Hematopoietic multipotent progenitor cell treated with erythropoietin and hydrocortisone succinate and interleukin-3 and kit ligand, for 8 days (in vitro differentiated cells): Measurements from ENCODE around the gene G6PC2.
"Not testable (repeated sequence)": the region's sequence is repeated elsewhere in the genome, so short reads cannot be mapped to it uniquely, and the experiment has no call there.

Source experiments
- DNase-seq: peaks from one replicate; pipeline ENCODE4 v3.0.0-alpha.2; 2015

The G6PC2 gene

DNA sequence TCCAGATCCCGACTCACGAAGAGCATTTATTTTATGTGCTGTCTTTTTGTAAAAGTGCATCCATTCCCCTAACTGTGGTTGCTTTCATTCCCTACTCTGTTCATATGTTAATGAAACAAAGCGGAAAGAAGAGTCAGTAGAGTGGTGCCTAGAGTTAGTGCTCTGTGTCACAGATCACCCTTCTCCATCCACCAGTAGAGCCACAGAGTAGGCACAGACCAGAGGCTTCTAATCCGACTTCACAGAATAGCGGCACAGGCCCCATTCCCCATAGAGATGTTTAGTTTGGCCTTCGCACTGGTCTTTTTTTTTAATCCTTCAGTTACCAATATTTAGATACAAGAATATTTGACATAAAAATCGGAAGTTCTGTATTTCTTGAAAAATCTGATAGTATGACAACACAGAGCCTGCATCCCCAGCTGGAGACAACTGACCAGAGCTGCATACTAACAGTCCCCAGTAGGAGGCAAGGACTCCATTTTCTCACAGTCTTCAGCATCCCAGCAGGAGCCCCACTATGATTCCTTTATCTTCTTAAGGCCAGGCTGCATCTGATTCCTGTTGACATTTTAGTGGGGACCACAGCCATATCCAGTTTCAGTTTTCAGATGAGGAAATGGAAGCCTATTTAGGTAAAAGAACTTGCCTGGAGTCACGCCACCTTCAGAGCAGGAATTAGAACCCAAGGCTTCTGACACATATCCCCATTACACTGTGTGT lies 7.0 kb downstream of the G6PC2 start:
- no peak for DNase-seq

DNA sequence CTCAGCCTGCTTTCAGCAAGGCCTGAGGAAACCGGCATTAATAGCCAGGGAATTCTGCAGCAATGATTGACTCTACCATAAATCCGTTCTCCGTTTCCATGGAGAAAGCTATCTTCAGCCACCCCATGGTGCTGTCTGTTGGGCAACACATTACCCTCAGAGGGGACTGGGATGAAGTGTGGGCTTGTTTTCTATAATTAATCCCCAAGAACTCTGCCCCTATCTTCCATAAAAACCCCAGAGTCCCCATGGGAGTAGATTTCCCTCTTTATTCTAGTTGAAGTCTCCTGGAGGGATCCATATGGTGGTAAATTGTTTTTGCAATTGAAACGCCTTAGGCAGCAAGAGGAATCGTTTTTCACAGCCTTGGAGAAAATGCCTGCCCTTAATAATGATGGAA lies 9.2 kb downstream of the G6PC2 start:
- no peak for DNase-seq

DNA sequence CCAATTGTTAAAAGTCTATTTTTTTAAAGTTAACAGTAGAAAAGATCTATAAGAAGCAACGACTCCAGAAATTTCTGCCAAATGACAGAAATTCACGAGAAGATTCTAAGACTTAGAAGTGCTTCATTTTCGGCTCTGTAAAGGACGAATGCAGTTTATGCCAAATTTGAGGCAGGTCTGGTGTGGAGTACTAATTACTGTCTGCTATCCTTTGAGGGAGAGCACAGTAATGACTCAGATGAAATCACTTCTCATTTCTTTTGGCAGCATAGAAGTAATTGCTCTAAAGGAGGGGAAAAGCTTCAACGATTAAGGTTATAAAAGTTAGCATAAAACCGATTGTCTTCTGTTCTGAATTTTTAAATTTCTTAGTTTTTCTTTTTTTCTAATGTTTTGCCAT lies 11.4 kb downstream of the G6PC2 start:
- no peak for DNase-seq

DNA sequence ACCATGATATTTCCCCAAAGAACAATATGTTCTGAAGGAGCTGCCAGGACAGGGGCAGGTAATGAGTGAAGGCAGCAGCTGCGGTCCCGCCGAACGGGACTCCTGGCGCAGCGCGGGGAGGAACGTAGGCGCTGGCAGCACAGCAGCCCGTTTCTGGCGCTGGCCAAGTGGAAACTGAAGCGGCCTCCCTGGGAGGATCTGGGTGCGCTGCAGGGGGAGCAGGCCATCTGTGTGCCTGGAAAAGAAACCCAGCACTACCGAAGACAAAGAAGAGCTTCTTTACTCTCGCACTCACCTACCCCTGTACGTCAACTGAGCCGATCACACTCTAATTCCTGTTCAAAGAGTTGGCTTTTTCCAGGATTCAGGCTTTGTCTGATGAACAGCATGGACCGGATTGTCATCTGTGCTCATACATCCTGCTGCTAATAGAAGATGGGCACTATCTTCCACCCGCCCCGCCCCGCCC lies 11.8 kb downstream of the G6PC2 start:
- DNase-seq: no peak

DNA sequence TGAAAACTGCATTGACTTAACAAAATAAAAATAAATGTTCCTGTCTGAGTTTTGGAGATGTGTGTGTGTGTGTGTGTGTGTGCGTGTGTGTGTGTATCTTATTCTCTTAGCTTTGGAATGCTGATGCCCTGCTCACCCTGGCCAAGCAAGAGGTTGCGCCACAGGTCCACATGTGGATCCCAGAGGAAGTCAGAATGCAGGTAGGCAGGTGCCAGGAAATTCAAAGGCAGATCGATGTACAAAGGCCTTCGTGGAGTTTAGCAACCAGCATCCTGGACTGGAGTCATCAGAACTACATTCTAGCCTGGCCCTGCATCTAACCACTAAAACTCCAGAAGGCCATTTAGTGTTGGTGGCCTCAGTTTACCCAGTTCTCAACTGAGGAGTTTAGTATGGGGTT lies 12.4 kb downstream of the G6PC2 start:
- DNase-seq: no peak

DNA sequence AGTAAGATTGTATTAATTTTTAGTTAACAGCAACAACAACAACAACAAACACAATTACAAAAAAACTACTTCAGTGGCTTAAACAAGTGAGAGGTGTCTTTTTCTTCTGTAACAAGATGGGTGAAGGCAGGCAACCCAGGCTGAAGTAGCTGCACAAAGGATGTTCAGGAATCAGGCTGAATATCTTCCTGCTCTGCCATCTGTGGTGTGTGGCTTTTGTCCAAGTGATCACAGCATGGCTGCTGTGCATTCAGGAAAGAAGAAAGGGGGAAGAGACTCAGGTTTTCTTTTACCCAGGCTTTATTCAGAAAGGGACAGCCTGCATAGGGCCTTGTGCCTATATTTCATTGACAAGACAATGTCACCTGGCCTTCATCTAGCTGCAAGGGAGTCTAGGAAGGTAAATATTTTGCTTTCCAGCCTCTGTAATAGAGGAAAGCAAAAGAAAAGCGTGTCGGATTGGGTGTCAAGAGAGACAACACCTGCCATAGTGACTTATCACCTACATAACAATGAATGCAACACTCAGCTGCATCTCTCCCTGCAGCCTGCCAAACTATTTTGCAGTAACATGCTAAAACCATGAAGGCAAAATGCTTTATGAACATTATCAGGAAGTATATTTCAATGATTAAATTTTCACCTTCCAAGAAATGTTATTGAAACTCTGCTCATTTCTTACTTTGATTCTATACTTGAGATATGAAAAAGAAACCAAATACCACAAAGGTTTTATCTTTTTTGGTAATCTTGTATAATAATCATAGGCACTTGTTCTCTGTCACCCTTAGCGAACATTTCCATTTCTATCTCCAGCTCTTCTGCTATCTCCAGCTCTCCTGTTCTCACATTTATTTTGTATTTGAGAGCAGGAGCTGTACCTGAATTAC lies 14.6 kb downstream of the G6PC2 start:
- DNase-seq: no peak

DNA sequence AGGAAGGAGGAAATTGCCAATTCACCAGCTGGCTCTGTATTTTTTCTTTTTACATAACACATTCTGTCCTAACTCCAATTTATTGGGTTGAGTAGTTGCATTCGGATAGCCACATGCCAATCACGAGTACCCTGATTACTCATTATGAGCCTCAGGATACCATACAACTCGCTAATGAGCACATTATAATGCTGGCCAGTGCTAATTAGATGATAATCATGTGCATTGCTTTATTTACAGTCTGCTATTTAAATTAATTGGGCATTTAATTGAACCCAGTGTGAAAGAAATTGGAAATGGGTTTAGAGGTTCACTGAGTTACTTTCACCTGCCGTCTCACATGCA lies 15.2 kb downstream of the G6PC2 start:
- no peak for DNase-seq

DNA sequence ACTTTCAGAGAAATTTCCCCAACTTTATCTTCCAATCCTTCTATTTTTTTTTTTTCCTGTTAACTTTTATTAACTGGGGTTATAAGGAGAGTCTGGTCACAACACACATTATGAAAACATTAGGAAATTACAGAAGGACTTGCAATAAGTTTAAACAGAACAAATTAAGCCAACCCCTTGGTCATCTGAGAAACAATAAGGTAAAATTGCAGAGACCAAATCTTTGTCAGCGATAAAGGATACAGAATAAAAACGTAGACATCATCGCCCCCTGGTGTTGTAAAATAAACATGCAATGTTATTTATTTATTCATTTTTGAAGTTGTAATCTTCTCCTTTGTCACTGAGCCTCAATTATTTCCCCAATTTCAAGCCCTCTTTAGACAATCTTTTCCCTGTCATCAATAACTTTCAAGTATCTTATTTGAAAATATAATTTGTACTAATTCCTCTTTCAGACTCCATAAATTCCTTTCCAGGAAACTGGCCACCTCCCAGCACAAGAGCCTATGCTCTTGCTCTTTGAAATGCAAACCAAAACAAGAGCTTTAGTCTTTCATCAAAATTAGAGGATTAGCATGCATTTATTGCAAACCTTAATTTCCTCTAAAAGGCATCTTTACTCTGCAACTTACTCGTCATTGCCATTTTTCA lies 19.5 kb downstream of the G6PC2 start:
- DNase-seq: peak; percentile 70

DNA sequence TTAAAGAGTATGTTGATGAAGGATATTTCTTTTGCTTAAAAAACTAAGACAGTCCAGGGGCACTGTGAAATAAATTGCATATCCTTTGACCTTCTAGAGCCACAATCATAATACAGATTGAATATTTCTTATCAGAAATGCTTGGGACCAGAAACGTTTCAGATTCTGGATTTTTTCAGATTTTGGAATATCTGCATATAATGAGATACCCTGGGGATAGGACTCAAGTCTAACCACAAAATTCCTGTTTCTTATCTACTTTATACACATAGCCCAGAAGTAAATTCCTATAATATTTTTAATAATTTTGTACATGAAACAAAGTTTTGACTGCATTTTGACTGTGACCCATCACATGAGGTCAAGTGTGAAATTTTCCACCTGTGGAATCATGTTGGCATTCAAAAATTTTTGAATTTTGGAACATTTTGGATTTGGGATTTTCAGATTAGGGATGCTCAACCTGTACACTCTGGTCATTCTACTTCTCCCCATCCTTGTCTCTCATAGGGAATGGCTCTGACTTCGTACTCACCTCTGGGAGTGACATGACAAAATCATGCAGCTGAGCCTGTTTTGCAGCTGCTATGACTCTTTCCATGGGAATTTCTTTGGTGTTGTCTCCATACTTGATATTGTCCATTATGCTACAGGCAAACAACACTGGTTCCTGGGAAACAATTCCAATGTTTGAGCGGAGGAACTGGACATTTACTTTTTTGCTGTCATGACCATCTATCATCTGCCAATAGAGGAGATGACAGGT lies 25.7 kb downstream of the G6PC2 start:
- no peak for DNase-seq

DNA sequence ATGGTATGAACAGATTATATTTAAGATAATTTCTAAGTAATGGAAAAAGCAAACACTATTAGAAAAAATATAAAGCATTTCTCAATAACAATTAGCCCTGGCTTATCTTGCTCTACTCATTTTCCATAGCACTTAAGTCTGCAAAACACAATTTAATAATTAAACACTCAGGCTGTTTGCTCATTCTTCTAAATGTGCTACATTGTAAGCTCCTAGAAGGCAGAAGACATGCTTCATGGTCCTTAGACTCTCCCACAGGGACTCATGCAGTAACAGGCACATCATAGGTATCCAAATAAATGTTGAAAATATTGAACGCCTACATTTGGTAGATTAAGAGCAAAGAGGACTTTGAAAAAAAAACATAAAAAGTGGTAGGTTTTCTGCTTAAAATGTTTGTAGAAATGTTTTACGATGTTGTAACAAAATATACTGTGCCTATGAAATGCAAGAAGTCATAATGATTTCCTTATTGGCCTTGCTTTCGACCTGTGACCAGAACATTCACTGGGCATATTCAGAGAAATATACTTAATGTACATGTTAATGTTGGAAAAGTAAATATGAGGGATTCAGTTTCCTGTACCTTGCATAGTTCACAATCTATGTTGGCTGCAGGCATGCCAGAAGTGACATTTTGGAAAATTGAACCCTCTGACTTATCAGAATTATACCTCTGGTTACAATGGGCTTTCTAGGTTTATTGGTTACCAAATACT lies 27.2 kb downstream of the G6PC2 start:
- DNase-seq: no peak

DNA sequence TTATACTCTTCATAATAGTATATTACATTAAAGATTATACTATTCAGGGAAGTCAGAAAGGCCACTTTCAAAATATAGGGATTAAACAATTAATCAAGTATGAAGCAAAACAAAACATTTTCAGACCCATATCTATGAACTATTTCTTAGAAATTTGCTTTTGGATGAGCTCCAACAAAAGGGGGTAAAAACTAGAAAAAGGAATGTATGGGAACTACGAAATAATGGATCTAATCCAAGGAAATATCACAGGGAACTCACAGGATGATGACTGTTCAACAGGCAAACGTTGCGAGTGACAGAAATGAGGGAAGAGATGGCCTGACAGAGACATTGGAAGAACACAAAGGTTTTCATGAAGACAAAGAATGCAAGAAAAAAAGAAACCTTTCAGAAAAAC lies 27.9 kb downstream of the G6PC2 start:
- DNase-seq: no peak

DNA sequence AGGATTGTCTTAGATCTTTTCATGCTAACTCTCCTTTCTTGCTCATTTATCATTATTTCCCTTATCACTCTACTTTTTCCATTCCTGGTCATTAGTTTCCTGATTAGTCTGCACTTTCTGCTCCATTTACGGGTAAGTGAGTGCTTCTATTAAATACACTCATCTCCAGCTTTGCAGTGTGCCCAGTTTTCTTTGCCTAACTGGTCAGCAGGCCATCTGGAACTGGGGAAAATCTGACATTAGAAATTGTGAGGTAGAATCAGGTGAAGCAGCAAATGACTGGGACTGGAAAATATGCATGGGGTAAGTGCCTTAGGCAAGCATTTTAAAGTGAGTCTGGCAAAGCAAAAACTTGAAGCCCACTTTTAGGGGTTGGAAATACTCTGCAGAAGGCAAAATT lies 29.2 kb downstream of the G6PC2 start:
- no peak for DNase-seq

DNA sequence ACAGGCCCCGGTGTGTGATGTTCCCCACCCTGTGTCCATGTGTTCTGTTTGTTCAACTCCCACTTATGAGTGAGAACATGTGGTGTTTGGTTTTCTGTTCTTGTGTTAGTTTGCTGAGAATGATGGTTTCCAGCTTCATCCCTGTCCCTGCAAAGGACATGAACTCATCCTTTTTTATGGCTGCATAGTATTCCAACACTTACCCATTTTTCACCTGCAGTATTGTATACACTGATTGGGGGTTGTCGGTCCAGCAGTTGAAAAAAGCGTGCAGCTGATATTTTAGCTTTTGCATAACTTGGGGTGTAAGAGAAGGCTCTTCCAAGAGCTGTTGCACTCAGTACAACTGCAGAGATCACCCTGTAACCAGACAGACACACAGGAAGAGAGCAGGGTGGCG lies 31.1 kb downstream of the G6PC2 start:
- not testable (repeated sequence) for DNase-seq

DNA sequence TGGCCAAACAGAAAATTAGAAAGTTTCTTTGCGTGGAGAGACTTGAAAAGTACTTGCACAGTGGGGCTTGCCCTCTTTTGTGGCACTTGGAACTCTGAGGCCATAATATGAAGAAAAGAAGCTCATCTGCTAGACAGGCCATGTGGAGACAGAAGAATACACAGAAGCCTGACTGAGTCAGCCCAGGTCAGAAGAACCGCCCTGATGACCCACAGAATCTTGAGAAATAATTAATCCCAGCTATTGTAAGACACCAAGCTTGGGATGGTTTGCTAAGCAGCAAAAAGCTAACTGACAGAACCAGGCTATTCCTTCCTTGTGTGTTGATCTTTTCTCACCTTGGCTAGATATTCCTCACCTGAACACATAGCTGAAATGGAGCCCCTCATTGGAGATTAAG lies 33.7 kb downstream of the G6PC2 start:
- DNase-seq: no peak

DNA sequence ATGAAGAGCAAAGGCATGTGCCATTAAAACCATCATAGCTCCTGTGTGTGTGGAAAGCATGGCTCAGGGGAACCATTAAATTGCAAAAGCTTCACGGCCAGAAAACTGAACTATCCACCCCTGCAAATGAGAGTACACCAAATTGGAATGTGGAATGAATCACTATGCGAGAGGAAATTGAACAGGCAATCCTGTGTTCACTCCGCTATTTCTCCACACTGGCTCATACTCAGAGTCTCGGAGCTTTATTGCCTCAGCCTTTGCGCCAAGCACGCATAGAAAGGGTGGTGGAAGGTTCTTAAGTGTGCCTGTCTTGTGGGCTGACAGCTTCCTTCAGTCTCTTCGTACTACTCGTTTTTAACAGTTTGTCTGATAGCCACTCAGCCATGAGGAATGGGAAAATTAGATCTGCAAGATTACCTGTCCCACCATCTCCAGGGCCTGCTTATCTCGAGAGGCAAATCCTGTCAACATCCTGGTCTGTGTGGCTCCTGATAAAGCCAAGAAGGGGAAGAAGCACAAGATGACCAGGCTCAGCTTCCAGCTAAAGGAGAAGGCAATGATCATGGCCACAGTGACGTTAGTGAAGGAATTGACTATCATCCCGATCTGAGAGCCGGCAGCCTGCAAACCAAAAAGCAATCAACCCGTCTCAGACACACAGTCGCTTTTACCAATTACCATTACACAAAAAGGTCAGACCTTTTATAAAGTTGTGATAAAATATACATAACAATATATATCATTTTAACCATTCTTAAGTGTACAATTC lies 34.9 kb downstream of the G6PC2 start:
- DNase-seq: peak; percentile 84

DNA sequence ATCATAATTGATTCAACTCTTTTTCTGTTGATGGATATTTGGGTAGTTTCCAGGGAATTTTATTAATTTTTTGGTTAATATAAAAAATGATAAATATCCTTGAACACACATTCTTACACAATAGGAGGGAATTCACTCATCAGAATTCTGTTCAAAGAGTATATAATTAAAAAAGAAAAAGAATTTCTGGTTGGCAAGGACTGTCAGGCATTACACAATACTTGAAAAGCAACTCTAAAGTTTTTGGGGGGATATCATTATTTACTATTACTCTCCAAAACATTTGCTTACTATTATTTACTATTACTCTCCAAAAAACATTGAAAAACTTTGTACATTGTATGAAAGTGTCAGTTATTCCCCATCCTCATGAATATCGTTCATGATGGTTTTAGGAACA lies 38.0 kb downstream of the G6PC2 start:
- no peak for DNase-seq

DNA sequence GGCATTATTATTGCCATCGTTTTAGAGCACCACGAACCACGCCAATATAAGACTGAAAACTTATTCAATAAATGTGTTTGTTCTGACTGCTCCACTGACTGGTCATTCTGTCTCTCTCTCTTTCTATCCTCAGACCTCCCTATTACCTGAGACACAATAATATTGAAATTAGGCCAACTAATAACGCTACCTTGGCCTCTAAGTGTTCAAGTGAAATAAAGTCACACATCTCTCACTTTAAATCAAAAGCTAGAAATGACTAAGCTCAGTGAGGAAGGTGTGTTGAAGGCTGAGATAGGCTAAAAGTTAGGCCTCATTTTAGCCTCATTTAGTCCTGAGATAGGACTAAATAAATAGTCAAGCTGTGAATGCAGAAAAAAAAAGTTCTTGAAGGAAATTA lies 38.8 kb downstream of the G6PC2 start:
- DNase-seq: no peak

DNA sequence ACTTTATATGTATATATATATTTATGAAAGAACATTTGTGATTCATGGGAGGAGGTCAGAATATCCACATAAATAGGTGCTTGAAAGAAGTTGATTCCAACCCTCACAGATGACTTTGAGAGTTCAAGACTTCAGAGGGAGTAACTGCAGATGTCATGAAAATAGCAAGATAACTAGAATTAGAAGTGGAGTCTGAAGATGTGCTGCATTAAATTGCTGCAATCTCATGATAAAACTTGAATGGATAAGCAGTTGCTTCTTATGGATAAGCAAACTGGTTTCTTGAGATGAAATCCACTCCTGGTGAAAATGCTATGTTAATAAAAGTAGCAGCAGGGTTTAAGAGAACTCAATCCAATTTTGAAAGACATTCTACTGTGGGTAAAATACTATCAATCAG lies 40.2 kb downstream of the G6PC2 start:
- peak; percentile 56 for DNase-seq

DNA sequence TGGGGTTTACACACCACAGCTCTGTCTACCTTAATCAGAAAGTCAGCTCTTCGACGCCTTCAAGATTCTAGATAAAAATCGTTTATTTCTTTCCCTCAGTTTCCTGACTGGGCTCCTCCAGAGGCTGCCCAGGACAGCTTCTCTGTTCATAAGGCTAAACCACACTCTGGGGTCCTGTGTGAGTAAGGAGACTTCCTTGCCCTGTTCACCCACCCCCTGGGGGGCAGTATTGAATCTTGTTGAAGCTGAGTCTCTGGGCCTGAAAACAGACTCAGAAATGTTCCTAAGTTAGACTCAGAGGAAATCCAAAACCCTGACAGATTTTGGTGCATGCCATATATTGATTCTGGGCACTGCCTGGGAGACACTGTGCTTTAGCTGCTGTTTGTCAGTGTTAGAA lies 43.0 kb downstream of the G6PC2 start:
- no peak for DNase-seq

DNA sequence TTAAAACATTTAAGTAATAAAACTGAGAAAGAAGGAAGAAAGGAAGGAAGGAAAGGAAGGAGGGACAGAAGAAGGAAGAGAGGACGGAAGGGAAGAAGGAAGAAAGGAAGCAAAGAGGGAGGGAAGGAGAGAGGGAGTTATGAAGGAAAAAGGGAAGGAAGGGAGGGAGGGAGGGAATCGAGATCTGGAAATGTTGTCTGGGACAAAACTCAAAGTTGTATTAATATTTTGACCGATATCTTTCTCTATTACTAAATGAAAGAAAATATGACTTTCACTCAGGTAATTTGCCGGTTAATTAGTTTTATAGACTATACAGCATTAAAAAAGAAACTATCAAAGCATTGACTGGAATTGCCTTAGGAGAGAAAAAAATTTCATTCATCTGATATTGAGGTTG lies 44.4 kb downstream of the G6PC2 start:
- DNase-seq: no peak

DNA sequence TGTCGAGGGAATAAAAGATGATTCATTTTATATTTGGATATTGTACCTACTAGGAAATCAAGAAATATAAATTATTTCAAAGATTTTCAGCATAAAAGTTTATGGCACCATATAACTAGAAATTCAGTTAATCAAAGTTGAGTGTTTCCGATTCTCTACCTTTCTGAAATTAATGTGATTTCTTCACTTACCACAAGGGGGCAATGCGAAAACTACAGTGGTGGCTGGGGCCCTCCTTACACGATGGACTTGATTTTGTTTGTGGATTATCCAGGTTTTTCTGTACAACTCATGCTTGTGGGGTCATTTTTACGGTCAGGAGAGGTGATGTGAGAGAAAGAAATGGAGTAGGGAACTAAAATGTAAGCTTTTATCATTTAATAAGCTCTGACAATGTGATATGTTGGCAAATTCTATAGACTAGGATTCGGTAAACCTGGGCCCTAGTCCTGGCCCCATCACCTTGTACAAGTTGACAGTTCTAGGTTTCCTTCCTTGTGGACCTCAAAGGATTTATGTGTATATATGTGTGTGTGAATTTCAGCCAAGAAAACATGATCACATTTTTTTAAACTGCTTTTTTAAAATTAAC lies 47.6 kb downstream of the G6PC2 start:
- DNase-seq: peak; percentile 45
